GM10266 (cell line): ENCODE data around the gene TTN.

ENCODE experiments used
- DNase-seq: peaks from one replicate; pipeline ENCODE4 v3.0.0; 2012; ENCODE audit errors: extremely low spot score
- TF ChIP-seq, protein P1 (sequence below): IDR thresholded peaks from 2 replicates; pipeline ENCODE4 v1.5.1; 2012; ENCODE audit warnings: mild to moderate bottlenecking, low read depth; ENCODE audit not compliant: control insufficient read depth, insufficient read depth; ENCODE audit errors: missing control alignments

The TTN gene

GRCh38 chr2:178828486-178828881 is 21.3 kb upstream of the TTN start:
- TF ChIP-seq, protein P1, sequence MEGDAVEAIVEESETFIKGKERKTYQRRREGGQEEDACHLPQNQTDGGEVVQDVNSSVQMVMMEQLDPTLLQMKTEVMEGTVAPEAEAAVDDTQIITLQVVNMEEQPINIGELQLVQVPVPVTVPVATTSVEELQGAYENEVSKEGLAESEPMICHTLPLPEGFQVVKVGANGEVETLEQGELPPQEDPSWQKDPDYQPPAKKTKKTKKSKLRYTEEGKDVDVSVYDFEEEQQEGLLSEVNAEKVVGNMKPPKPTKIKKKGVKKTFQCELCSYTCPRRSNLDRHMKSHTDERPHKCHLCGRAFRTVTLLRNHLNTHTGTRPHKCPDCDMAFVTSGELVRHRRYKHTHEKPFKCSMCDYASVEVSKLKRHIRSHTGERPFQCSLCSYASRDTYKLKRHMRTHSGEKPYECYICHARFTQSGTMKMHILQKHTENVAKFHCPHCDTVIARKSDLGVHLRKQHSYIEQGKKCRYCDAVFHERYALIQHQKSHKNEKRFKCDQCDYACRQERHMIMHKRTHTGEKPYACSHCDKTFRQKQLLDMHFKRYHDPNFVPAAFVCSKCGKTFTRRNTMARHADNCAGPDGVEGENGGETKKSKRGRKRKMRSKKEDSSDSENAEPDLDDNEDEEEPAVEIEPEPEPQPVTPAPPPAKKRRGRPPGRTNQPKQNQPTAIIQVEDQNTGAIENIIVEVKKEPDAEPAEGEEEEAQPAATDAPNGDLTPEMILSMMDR: no peak
- DNase-seq: no peak

GRCh38 chr2:178827739-178828485 is 20.7 kb upstream of the TTN start:
- TF ChIP-seq, protein P1: no peak
- no peak for DNase-seq

GRCh38 chr2:178827111-178827510 is 19.9 kb upstream of the TTN start:
- DNase-seq: no peak
- TF ChIP-seq, protein P1: no peak

DNA sequence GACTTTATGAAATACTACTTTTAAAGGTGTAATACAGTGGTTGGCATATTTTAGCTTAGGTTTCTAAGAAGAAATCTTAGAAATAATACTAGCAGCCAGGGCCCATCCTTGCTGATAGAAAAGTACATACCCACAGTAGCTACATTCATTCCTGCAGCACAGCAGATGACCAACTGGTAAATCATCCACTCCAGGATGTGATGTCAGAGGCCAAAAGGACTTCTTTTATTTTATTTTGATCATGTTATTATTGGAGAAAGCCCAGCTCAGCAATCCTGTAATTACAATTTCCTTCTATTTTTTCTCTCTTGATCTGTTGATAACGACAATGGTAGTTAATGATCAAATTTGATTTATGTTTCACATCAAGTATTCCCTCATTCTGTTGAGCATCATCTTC is 18.0 kb upstream of the TTN start:
- no peak for DNase-seq
- TF ChIP-seq, protein P1: no peak

- TF ChIP-seq, protein P1: no peak
- DNase-seq: no peak
These were observed 17.0 kb upstream of the TTN start for GRCh38 chr2:178824181-178824580.

GRCh38 chr2:178819992-178820391 is 12.8 kb upstream of the TTN start:
- TF ChIP-seq, protein P1: no peak
- DNase-seq: peak; percentile 9

GRCh38 chr2:178819147-178819875 is 12.1 kb upstream of the TTN start:
- TF ChIP-seq, protein P1: no peak
- DNase-seq: no peak
